OCI-LY7 (cell line): ENCODE results near the gene JAML. TPM values are rescaled to one million over a fixed set of nuclear protein-coding genes. Genes with fewer than 3 reads are reported as not detected.
A peak's percentile ranks its signal among the peaks of the same experiment; 100 is the strongest.

Source experiments
- BruUV-seq: library from RNA; stranded (reverse); fragments of 400-500 nt; replicated peaks from 2 replicates; lab custom pipeline; 2021; lab: Mats Ljungman, UMichigan
- CTCF ChIA-PET: fragments of 300-600 bp; sonication (Branson Sonifier 250); formaldehyde crosslinking; loops from one replicate; lab custom pipeline; 2022; ENCODE audit warnings: antibody characterized with exemption; ENCODE audit not compliant: unreplicated experiment; lab: Charles Lee
- POLR2A ChIA-PET: fragments of 300-600 bp; sonication (Branson Sonifier 250); formaldehyde crosslinking; loops from one replicate; lab custom pipeline; 2022; ENCODE audit warnings: antibody characterized with exemption; lab: Charles Lee
- DNase-seq: peaks from one replicate; pipeline ENCODE4 v3.0.0-alpha.2; 2015; ENCODE audit warnings: low spot score
- H2AFZ ChIP-seq: fragments of 200-600 bp; sonication (generic), shearing (Covaris generic); 2 replicates; pipeline ENCODE4 v1.6.1; 2014; ENCODE audit warnings: mild to moderate bottlenecking, antibody characterized with exemption, low read length, moderate library complexity
- H3K27ac ChIP-seq: fragments of 200-600 bp; sonication (generic); 2 replicates; pipeline ENCODE4 v1.5.1; 2014; ENCODE audit warnings: mixed run types, low read depth, mild to moderate bottlenecking, moderate library complexity, low read length, inconsistent platforms; ENCODE audit not compliant: poor library complexity, severe bottlenecking
- H3K36me3 ChIP-seq: fragments of 200-600 bp; sonication (generic); 2 replicates; pipeline ENCODE4 v1.6.1; 2014; ENCODE audit warnings: mild to moderate bottlenecking, antibody characterized with exemption, low read length, moderate library complexity, mixed read lengths; ENCODE audit not compliant: insufficient read depth
- H3K4me1 ChIP-seq: fragments of 200-600 bp; sonication (generic); 2 replicates; pipeline ENCODE4 v1.5.1; 2014; ENCODE audit warnings: mild to moderate bottlenecking, low read length; ENCODE audit not compliant: insufficient read depth, poor library complexity, severe bottlenecking
- H3K4me2 ChIP-seq: fragments of 200-600 bp; sonication (generic); 2 replicates; pipeline ENCODE4 v1.6.1; 2014; ENCODE audit warnings: mild to moderate bottlenecking, low read length
- H3K4me3 ChIP-seq: fragments of 200-600 bp; sonication (generic); 2 replicates; pipeline ENCODE4 v1.5.1; 2014; ENCODE audit warnings: mild to moderate bottlenecking, low read depth, low read length; ENCODE audit not compliant: poor library complexity, severe bottlenecking
- H3K79me2 ChIP-seq: fragments of 200-600 bp; sonication (generic); 2 replicates; pipeline ENCODE4 v1.6.1; 2016; ENCODE audit warnings: low read depth, mild to moderate bottlenecking, low read length, moderate library complexity, mixed read lengths; ENCODE audit not compliant: insufficient read depth
- H3K9me2 ChIP-seq: fragments of 200-600 bp; sonication (generic); 2 replicates; pipeline ENCODE4 v1.6.1; 2016; ENCODE audit warnings: mild to moderate bottlenecking, low read length, mixed read lengths; ENCODE audit not compliant: insufficient read depth
- H3K9me3 ChIP-seq: fragments of 200-600 bp; sonication (generic); 2 replicates; pipeline ENCODE4 v1.6.1; 2014; ENCODE audit warnings: mild to moderate bottlenecking, mixed run types, low read length, mixed read lengths
- H4K20me1 ChIP-seq: fragments of 200-600 bp; sonication (generic); 2 replicates; pipeline ENCODE4 v1.6.1; 2014; ENCODE audit warnings: mild to moderate bottlenecking, antibody characterized with exemption, low read length, moderate library complexity, mixed read lengths; ENCODE audit not compliant: insufficient read depth
- EZH2phosphoT487 ChIP-seq: fragments of 200-600 bp; sonication (generic); IDR thresholded peaks from 2 replicates; pipeline ENCODE4 v1.6.1; 2018; ENCODE audit warnings: low read depth, borderline replicate concordance, mild to moderate bottlenecking, mixed run types, antibody characterized with exemption, low read length, moderate library complexity, mixed read lengths
- intact Hi-C: fragments of 100-400 bp; cut with micrococcal nuclease; formaldehyde crosslinking; loops from one replicate; pipeline ENCODE4 v1.10.0; 2022; ENCODE audit not compliant: unreplicated experiment
- total RNA-seq, 2 experiments: library from RNA; depleted of rRNA in 1 of 2; stranded (reverse); fragments of >200 nt in 1 of 2; shearing (Covaris generic) in 1 of 2; gene quantifications; 2 replicates each; pipeline ENCODE4 v1.2.3, GENCODE V29; 2014 to 2022
- TF ChIP-seq, protein P1 (sequence below): fragments of 200-600 bp; sonication (generic); conservative IDR thresholded peaks from 2 replicates; pipeline ENCODE4 v1.5.1; 2014; ENCODE audit warnings: mild to moderate bottlenecking, antibody characterized with exemption, low read length, moderate library complexity, mixed read lengths

JAML gene
- total RNA-seq, 2 experiments from 2014 or later, result 0.63 to 0.73 TPM

DNA sequence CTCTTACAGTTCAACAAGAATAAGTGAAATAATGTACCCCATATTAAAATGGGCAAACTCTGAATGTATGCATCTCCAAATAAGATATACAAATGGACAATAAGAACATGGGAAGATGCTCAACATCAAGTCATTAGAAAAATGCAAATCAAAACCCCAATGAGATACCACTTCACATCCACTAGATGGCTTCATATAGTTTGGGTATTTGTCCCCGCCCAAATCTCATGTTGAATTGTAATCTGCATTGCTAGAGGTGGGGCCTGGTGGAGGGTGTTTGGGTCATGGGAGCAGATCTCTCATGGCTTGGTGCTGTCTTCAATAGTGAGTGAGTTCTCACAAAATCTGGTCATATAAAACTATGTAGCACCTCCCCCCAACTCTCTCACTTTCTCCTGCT, 33.6 kb upstream of the JAML start:
- Histone ChIP-seq H3K27ac (no peak overlapping the region), H3K9me2 (no peaks in the 10 kb centered on the region), H3K9me3 (peaks cover 8% of the 10 kb centered on the region; the same call in 1 of the 2 replicates), H3K79me2 (no peaks in the 10 kb centered on the region), H2AFZ (no peak overlapping the region), H4K20me1 (no peaks in the 10 kb centered on the region), H3K36me3 (no peaks in the 10 kb centered on the region), H3K4me3 (no peak overlapping the region), H3K4me1 (no peaks in the 10 kb centered on the region), H3K4me2 (no peak overlapping the region)
- TF ChIP-seq, protein P1, sequence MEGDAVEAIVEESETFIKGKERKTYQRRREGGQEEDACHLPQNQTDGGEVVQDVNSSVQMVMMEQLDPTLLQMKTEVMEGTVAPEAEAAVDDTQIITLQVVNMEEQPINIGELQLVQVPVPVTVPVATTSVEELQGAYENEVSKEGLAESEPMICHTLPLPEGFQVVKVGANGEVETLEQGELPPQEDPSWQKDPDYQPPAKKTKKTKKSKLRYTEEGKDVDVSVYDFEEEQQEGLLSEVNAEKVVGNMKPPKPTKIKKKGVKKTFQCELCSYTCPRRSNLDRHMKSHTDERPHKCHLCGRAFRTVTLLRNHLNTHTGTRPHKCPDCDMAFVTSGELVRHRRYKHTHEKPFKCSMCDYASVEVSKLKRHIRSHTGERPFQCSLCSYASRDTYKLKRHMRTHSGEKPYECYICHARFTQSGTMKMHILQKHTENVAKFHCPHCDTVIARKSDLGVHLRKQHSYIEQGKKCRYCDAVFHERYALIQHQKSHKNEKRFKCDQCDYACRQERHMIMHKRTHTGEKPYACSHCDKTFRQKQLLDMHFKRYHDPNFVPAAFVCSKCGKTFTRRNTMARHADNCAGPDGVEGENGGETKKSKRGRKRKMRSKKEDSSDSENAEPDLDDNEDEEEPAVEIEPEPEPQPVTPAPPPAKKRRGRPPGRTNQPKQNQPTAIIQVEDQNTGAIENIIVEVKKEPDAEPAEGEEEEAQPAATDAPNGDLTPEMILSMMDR, result peak; percentile 73
- no peak for TF ChIP-seq EZH2phosphoT487
- intact Hi-C loops, result loop anchor here (5.0 kb wide), 2 partner anchors 61 to 94 kb away; no protein-coding TSS in a partner anchor
- ChIA-PET CTCF (no interaction called here), POLR2A (interaction anchor here (1.7 kb wide), 1 partner anchor 9 kb away, joined by 4 read pairs; no protein-coding TSS in a partner anchor)
- BruUV-seq, result no TSS peak
- peak; percentile 29 for DNase-seq

DNA sequence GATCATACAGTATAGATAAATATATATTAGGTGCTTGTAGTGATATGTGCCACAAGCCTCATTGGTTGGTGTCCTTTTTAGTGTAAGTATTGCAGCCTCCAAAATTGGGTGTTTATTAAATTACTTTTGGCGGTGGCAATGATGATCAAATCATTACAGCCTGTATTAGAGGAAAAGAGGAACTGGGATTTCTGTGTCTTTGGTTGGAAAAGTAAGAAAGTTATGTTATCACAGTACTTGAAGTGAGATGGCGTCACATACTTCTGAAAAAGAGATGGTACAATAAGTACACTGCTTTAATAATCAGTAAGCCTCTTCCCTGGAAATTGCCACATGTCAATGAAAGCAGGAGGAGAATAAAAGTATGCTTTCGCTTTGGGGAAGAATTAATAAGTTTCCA, 27.9 kb upstream of the JAML start:
- BruUV-seq, result no TSS peak
- peak overlapping the region; percentile 77 for H3K4me2 ChIP-seq
- TF ChIP-seq, protein P1, result no peak
- no peak for TF ChIP-seq EZH2phosphoT487
- H2AFZ ChIP-seq, result peak overlapping the region; percentile 98
- ChIA-PET POLR2A (interaction anchor here (0.6 to 1.3 kb wide), 5 partner anchors 8 to 120 kb away, joined by 3 to 5 read pairs (median 3); no protein-coding TSS in a partner anchor), CTCF (no interaction called here)
- intact Hi-C loops, result loop anchor here (1.0 kb wide), 1 partner anchor 60 kb away; no protein-coding TSS in a partner anchor
- peak overlapping the region; percentile 65 for H3K27ac ChIP-seq
- H3K36me3 ChIP-seq, result no peaks in the 10 kb centered on the region
- H3K9me3 ChIP-seq, result no peaks in the 10 kb centered on the region
- H3K9me2 ChIP-seq, result no peaks in the 10 kb centered on the region
- H4K20me1 ChIP-seq, result no peaks in the 10 kb centered on the region
- no peaks in the 10 kb centered on the region for H3K79me2 ChIP-seq
- H3K4me3 ChIP-seq, result peak overlapping the region; percentile 80
- DNase-seq, result peak; percentile 4
- H3K4me1 ChIP-seq, result peaks cover 7% of the 10 kb centered on the region

GRCh38 chr11:118251858-118252652, 27.2 kb upstream of the JAML start, which contains the start of gene MPZL3:
Gene MPZL3, minus strand, starts transcription at chr11:118252365. Its CDS starts 71 bp downstream, at chr11:118252294.
- Histone ChIP-seq H4K20me1 (no peaks in the 10 kb centered on the region), H3K36me3 (no peaks in the 10 kb centered on the region), H3K79me2 (no peaks in the 10 kb centered on the region), H3K4me3 (peak within 1 kb of the TSS; percentile 80), H3K27ac (peak within 1 kb of the TSS; percentile 65), H3K9me2 (no peaks in the 10 kb centered on the region), H3K4me2 (peak within 1 kb of the TSS; percentile 77), H2AFZ (peak within 1 kb of the TSS; percentile 98), H3K4me1 (peaks cover 7% of the 10 kb centered on the region), H3K9me3 (no peaks in the 10 kb centered on the region)
- DNase-seq, result peak; percentile 91
- CTCF ChIA-PET, result interaction anchor here (0.8 to 1.0 kb wide), 2 partner anchors 9 to 39 kb away, joined by 3 read pairs; no protein-coding TSS in a partner anchor
- BruUV-seq, result TSS peak; percentile 94
- TF ChIP-seq EZH2phosphoT487, result no peak
- TF ChIP-seq, protein P1, result no peak
- intact Hi-C loops, result loop anchor here (1.0 kb wide), 1 partner anchor 60 kb away; no protein-coding TSS in a partner anchor
- POLR2A ChIA-PET, result interaction anchor here (0.6 to 1.3 kb wide), 11 partner anchors 9 to 121 kb away, joined by 3 to 5 read pairs (median 3); partner anchors contain the start of genes CD3E and UBE4A
